PC-3 (cell line): ENCODE data around the gene C15orf40. TPM values are rescaled to one million over a fixed set of nuclear protein-coding genes. Genes with fewer than 3 reads are reported as not detected.

Source experiments
- ATAC-seq: fragments of 200-7000 bp; cut with Tn5 transposase; 2 replicates; pipeline ENCODE4 v1.9.1; 2020; ENCODE audit warnings: mild to moderate bottlenecking, moderate library complexity
- BruUV-seq: library from RNA; stranded (reverse); fragments of 400-500 nt; replicated peaks from 2 replicates; lab custom pipeline; 2021; lab: Mats Ljungman, UMichigan
- CTCF ChIA-PET: fragments of 300-600 bp; sonication (Branson Sonifier 250); formaldehyde crosslinking; loops from one replicate; lab custom pipeline; 2022; ENCODE audit warnings: antibody characterized with exemption; lab: Charles Lee
- POLR2A ChIA-PET: fragments of 300-600 bp; sonication (Branson Sonifier 250); formaldehyde crosslinking; loops from one replicate; lab custom pipeline; 2022; ENCODE audit warnings: antibody characterized with exemption; ENCODE audit not compliant: unreplicated experiment; lab: Charles Lee
- DNase-seq: peaks from one replicate; pipeline ENCODE4 v3.0.0-alpha.2; 2015
- H2AFZ ChIP-seq: fragments of 300-600 bp; sonication (generic); 2 replicates; pipeline ENCODE4 v1.6.0; 2016; ENCODE audit warnings: antibody characterized with exemption, low read length
- H3F3A ChIP-seq: fragments of 300-600 bp; sonication (generic); one replicate; pipeline ENCODE4 v1.6.0; 2017; ENCODE audit warnings: antibody characterized with exemption, low read length, control low read depth, mild to moderate bottlenecking; ENCODE audit not compliant: unreplicated experiment
- H3K27ac ChIP-seq: fragments of 300-600 bp; sonication (generic); 2 replicates; pipeline ENCODE4 v1.5.1; 2016; ENCODE audit warnings: mild to moderate bottlenecking, low read length
- H3K27me3 ChIP-seq: fragments of 300-600 bp; sonication (generic); 2 replicates; pipeline ENCODE4 v1.6.1; 2016; ENCODE audit warnings: low read length, mixed read lengths
- H3K36me3 ChIP-seq: fragments of 300-600 bp; sonication (generic); 2 replicates; pipeline ENCODE4 v1.6.1; 2016; ENCODE audit warnings: low read depth, mixed run types, low read length, mixed read lengths
- H3K4me1 ChIP-seq: fragments of 300-600 bp; sonication (generic); 2 replicates; pipeline ENCODE4 v1.5.1; 2016; ENCODE audit warnings: low read length; ENCODE audit not compliant: insufficient read depth
- H3K4me2 ChIP-seq: fragments of 300-600 bp; sonication (generic); 2 replicates; pipeline ENCODE4 v1.6.0; 2016; ENCODE audit warnings: low read length
- H3K4me3 ChIP-seq: fragments of 300-600 bp; sonication (generic); 2 replicates; pipeline ENCODE4 v1.5.1; 2016; ENCODE audit warnings: mild to moderate bottlenecking, low read length, mixed read lengths
- H3K79me2 ChIP-seq: fragments of 300-600 bp; sonication (generic); 2 replicates; pipeline ENCODE4 v1.6.1; 2017; ENCODE audit warnings: low read length, mixed read lengths
- H3K9ac ChIP-seq: fragments of 300-600 bp; sonication (generic); 2 replicates; pipeline ENCODE4 v1.6.0; 2016; ENCODE audit warnings: mild to moderate bottlenecking, low read length
- H3K9me2 ChIP-seq: fragments of 300-600 bp; sonication (generic); replicated peaks from 2 replicates; pipeline ENCODE4 v1.6.1; 2016; ENCODE audit warnings: mixed run types, low read length, mixed read lengths
- H3K9me3 ChIP-seq: fragments of 300-600 bp; sonication (generic); 2 replicates; pipeline ENCODE4 v1.6.1; 2016; ENCODE audit warnings: low read length, mixed read lengths
- H4K20me1 ChIP-seq: fragments of 300-600 bp; sonication (generic); 2 replicates; pipeline ENCODE4 v1.6.1; 2016; ENCODE audit warnings: low read length, mixed read lengths
- CTCF ChIP-seq: fragments of 300-600 bp; sonication (generic); conservative IDR thresholded peaks from 2 replicates; pipeline ENCODE4 v1.5.1; 2017; ENCODE audit warnings: antibody characterized with exemption, low read depth, mild to moderate bottlenecking, low read length
- EZH2 ChIP-seq: fragments of 300-600 bp; sonication (generic); IDR thresholded peaks from one replicate; pipeline ENCODE4 v1.6.1; 2017; ENCODE audit warnings: antibody characterized with exemption, mild to moderate bottlenecking, low read length; ENCODE audit not compliant: unreplicated experiment
- EZH2phosphoT487 ChIP-seq: fragments of 300-600 bp; sonication (generic); IDR thresholded peaks from 2 replicates; pipeline ENCODE4 v1.6.1; 2018; ENCODE audit warnings: mild to moderate bottlenecking, antibody characterized with exemption, low read length, borderline replicate concordance
- intact Hi-C: fragments of 100-400 bp; cut with micrococcal nuclease; formaldehyde crosslinking; loops from 2 replicates; pipeline ENCODE4 v1.9.0; 2023
- total RNA-seq: library from RNA; depleted of rRNA; stranded (reverse); fragments of >200 nt; gene quantifications from 2 replicates; pipeline ENCODE4 v1.2.3, GENCODE V29; 2014

Gene C15orf40
- total RNA-seq, 1 experiment from 2014 or later = 25.8 TPM

- Histone ChIP-seq H3K4me1 (no peaks in the 10 kb centered on the region), H3K9me3 (no peaks in the 10 kb centered on the region), H3K4me2 (no peak overlapping the region), H3F3A (no peaks in the 10 kb centered on the region), H3K9ac (no peak overlapping the region), H2AFZ (no peak overlapping the region), H3K36me3 (no peaks in the 10 kb centered on the region), H3K27ac (no peak overlapping the region), H3K4me3 (no peak overlapping the region), H4K20me1 (no peaks in the 10 kb centered on the region), H3K9me2 (no peaks in the 10 kb centered on the region), H3K27me3 (no peaks in the 10 kb centered on the region), H3K79me2 (no peaks in the 10 kb centered on the region)
- POLR2A ChIA-PET = no interaction called here
- intact Hi-C loops = no loop called here
- no peak for DNase-seq
- CTCF ChIA-PET = no interaction called here
- BruUV-seq = no TSS peak
- TF ChIP-seq EZH2phosphoT487 (no peak), EZH2 (no peak), CTCF (no peak)
- no peak for ATAC-seq
Measured at GRCh38 chr15:82970078-82970686, 41.3 kb downstream of the C15orf40 start.

- no peak overlapping the region for H3K27ac ChIP-seq
- no peaks in the 10 kb centered on the region for H3K36me3 ChIP-seq
- H4K20me1 ChIP-seq = no peaks in the 10 kb centered on the region
- H3K4me2 ChIP-seq = no peak overlapping the region
- H3F3A ChIP-seq = no peaks in the 10 kb centered on the region
- no peaks in the 10 kb centered on the region for H3K4me1 ChIP-seq
- H3K27me3 ChIP-seq = no peaks in the 10 kb centered on the region
- H2AFZ ChIP-seq = no peak overlapping the region
- ATAC-seq (no peak), DNase-seq (no peak)
- no peak overlapping the region for H3K4me3 ChIP-seq
- H3K9me2 ChIP-seq = no peaks in the 10 kb centered on the region
- H3K9ac ChIP-seq = no peak overlapping the region
- ChIA-PET CTCF (no interaction called here), POLR2A (no interaction called here)
- no peaks in the 10 kb centered on the region for H3K9me3 ChIP-seq
- H3K79me2 ChIP-seq = no peaks in the 10 kb centered on the region
- no TSS peak for BruUV-seq
- TF ChIP-seq EZH2 = no peak
- TF ChIP-seq CTCF = no peak
- TF ChIP-seq EZH2phosphoT487 = no peak
- intact Hi-C loops = no loop called here
Measured at GRCh38 chr15:82969353-82969752, 42.1 kb downstream of the C15orf40 start.

GRCh38 chr15:82968066-82968465 lies 43.4 kb downstream of the C15orf40 start:
- intact Hi-C loops = no loop called here
- Histone ChIP-seq H3K4me1 (no peaks in the 10 kb centered on the region), H2AFZ (no peak overlapping the region), H3K9me2 (no peaks in the 10 kb centered on the region), H3K79me2 (no peaks in the 10 kb centered on the region), H3K9ac (no peak overlapping the region), H3K4me3 (no peak overlapping the region), H3F3A (no peaks in the 10 kb centered on the region), H3K27me3 (no peaks in the 10 kb centered on the region), H3K36me3 (no peaks in the 10 kb centered on the region), H3K9me3 (no peaks in the 10 kb centered on the region), H4K20me1 (no peaks in the 10 kb centered on the region), H3K27ac (no peak overlapping the region), H3K4me2 (no peak overlapping the region)
- CTCF ChIA-PET = no interaction called here
- DNase-seq (no peak), ATAC-seq (no peak)
- no peak for TF ChIP-seq EZH2phosphoT487
- no peak for TF ChIP-seq CTCF
- no peak for TF ChIP-seq EZH2
- POLR2A ChIA-PET = no interaction called here
- BruUV-seq = no TSS peak
